ENCODE measurements around the gene METTL4. TPM values are rescaled to one million over a fixed set of nuclear protein-coding genes. Genes with fewer than 3 reads are reported as not detected.

Gene METTL4
- total and polyA plus RNA-seq, 3 experiments from 2014 or later, result 14.4 to 22.8 (median 21.4) TPM

GRCh38 chr18:2602844-2603243 is 31.5 kb upstream of the METTL4 start:
- Mint-ChIP-seq H3K36me3 (peaks cover 0 to 4% (median 1%) of the 10 kb centered on the region in 3 donors), H3K27me3 (no peaks in the 10 kb centered on the region), H3K4me1 (peaks cover 51 to 67% (median 60%) of the 10 kb centered on the region in 3 donors), H3K4me3 (no peak overlapping the region), H3K27ac (peak overlapping the region in 6 of 8 donors; percentile 3 to 61 (median 38)), H3K9me3 (no peaks in the 10 kb centered on the region)
- H3K27ac ChIP-seq (ENCODE audit: low read depth, low read length), result no peak overlapping the region
- no peaks in the 10 kb centered on the region for H3K27me3 ChIP-seq (ENCODE audit: insufficient read depth, low read length, poor library complexity, severe bottlenecking)
- DNase-seq, result no peak
- ChIA-PET POLR2A (interaction anchor here (1.0 to 2.9 kb wide), 2 partner anchors 33 to 53 kb away, joined by 4 to 14 read pairs; no protein-coding TSS in a partner anchor), CTCF (interaction anchor here (3.7 kb wide), 1 partner anchor 34 kb away, joined by 34 read pairs; no protein-coding TSS in a partner anchor)
- H3K36me3 ChIP-seq (ENCODE audit: insufficient read depth, low read length), result no peaks in the 10 kb centered on the region
- H3K4me3 ChIP-seq (ENCODE audit: low read length), result no peak overlapping the region
- no peaks in the 10 kb centered on the region for H3K9me3 ChIP-seq (ENCODE audit: low read length)
- H3K4me1 ChIP-seq (ENCODE audit: insufficient read depth, low read length), result peaks cover 43% of the 10 kb centered on the region

DNA sequence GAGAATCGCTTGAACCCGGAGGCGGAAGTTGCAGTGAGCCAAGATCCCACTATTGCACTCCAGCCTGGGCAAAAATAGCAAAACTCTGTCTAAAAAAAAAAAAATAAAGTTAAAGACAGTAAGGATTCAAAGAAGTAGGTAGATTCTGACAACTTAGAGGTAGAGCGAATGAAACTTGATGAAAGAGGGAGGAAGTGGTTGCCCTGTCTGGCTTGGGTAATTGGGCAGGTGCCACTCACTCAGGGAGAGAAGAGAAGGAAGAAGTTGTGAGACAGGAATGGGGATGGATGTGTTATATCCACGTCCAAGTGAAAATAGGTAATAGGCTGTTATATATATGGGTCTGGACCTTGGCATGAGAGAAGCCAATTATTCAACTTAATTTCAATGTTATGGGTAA is 26.3 kb upstream of the METTL4 start:
- ChIA-PET CTCF (no interaction called here), POLR2A (no interaction called here)
- Histone ChIP-seq H3K4me1 (ENCODE audit: insufficient read depth, low read length) (peaks cover 27% of the 10 kb centered on the region), H3K27me3 (ENCODE audit: insufficient read depth, low read length, poor library complexity, severe bottlenecking) (no peaks in the 10 kb centered on the region), H3K36me3 (ENCODE audit: insufficient read depth, low read length) (no peaks in the 10 kb centered on the region), H3K9me3 (ENCODE audit: low read length) (no peaks in the 10 kb centered on the region), H3K4me3 (ENCODE audit: low read length) (no peak overlapping the region), H3K27ac (ENCODE audit: low read depth, low read length) (no peak overlapping the region)
- Mint-ChIP-seq H3K36me3 (peaks cover 3 to 8% (median 4%) of the 10 kb centered on the region in 3 donors), H3K27me3 (no peaks in the 10 kb centered on the region), H3K4me1 (peaks cover 28 to 46% (median 41%) of the 10 kb centered on the region in 3 donors), H3K4me3 (peak overlapping the region in 2 of 7 donors; percentile 0 to 30), H3K9me3 (peaks cover 0 to 3% (median 0%) of the 10 kb centered on the region in 5 donors), H3K27ac (peak overlapping the region in 7 of 8 donors; percentile 6 to 83 (median 38))
- peak in 1 of 5 donors; percentile 49 for DNase-seq

GRCh38 chr18:2590303-2590702 is 19.0 kb upstream of the METTL4 start:
- H3K27me3 ChIP-seq (ENCODE audit: insufficient read depth, low read length, poor library complexity, severe bottlenecking), result no peaks in the 10 kb centered on the region
- H3K4me1 Mint-ChIP-seq, result peaks cover 35 to 59% (median 58%) of the 10 kb centered on the region in 3 donors
- CTCF ChIA-PET, result interaction anchor here (1.0 to 2.9 kb wide), 3 partner anchors 19 to 65 kb away, joined by 3 to 14 read pairs (median 6); partner anchors contain the start of genes METTL4, NDC80 and SMCHD1

GRCh38 chr18:2589345-2590068 is 18.2 kb upstream of the METTL4 start:
- H3K9me3 Mint-ChIP-seq, result no peaks in the 10 kb centered on the region
- Histone ChIP-seq H3K4me1 (ENCODE audit: insufficient read depth, low read length) (peaks cover 43% of the 10 kb centered on the region), H3K27me3 (ENCODE audit: insufficient read depth, low read length, poor library complexity, severe bottlenecking) (no peaks in the 10 kb centered on the region), H3K4me3 (ENCODE audit: low read length) (peak overlapping the region; percentile 64), H3K36me3 (ENCODE audit: insufficient read depth, low read length) (no peaks in the 10 kb centered on the region), H3K9me3 (ENCODE audit: low read length) (no peaks in the 10 kb centered on the region), H3K27ac (ENCODE audit: low read depth, low read length) (no peak overlapping the region)
- H3K27me3 Mint-ChIP-seq, result no peaks in the 10 kb centered on the region
- H3K4me3 Mint-ChIP-seq, result peak overlapping the region; percentile 70 to 85 (median 80)
- peaks cover 33 to 56% (median 55%) of the 10 kb centered on the region in 3 donors for H3K4me1 Mint-ChIP-seq
- ChIA-PET CTCF (interaction anchor here (0.8 to 2.9 kb wide), 5 partner anchors 16 to 66 kb away, joined by 3 to 14 read pairs (median 3); partner anchors contain the start of genes METTL4, NDC80 and SMCHD1), POLR2A (interaction anchor here (0.5 to 2.4 kb wide), 5 partner anchors 16 to 67 kb away, joined by 3 to 22 read pairs (median 10); partner anchors contain the start of gene SMCHD1)
- DNase-seq, result peak in 2 of 5 donors; percentile 25 to 46
- H3K27ac Mint-ChIP-seq, result peak overlapping the region; percentile 68 to 97 (median 93)
- H3K36me3 Mint-ChIP-seq, result peaks cover 0 to 4% (median 2%) of the 10 kb centered on the region in 3 donors

More at GRCh38 chr18:2590303-2590702, 19.0 kb upstream of the METTL4 start:
- Histone ChIP-seq H3K4me3 (ENCODE audit: low read length) (peak overlapping the region; percentile 64), H3K36me3 (ENCODE audit: insufficient read depth, low read length) (no peaks in the 10 kb centered on the region), H3K4me1 (ENCODE audit: insufficient read depth, low read length) (peaks cover 46% of the 10 kb centered on the region), H3K9me3 (ENCODE audit: low read length) (no peaks in the 10 kb centered on the region), H3K27ac (ENCODE audit: low read depth, low read length) (no peak overlapping the region)
- Mint-ChIP-seq H3K36me3 (peaks cover 0 to 3% (median 2%) of the 10 kb centered on the region in 3 donors), H3K27me3 (no peaks in the 10 kb centered on the region), H3K27ac (peak overlapping the region; percentile 68 to 97 (median 93)), H3K4me3 (peak overlapping the region; percentile 70 to 85 (median 80)), H3K9me3 (no peaks in the 10 kb centered on the region)
- no peak for DNase-seq
- POLR2A ChIA-PET, result interaction anchor here (1.8 to 2.4 kb wide), 3 partner anchors 15 to 66 kb away, joined by 10 to 22 read pairs (median 17); partner anchors contain the start of gene SMCHD1

DNA sequence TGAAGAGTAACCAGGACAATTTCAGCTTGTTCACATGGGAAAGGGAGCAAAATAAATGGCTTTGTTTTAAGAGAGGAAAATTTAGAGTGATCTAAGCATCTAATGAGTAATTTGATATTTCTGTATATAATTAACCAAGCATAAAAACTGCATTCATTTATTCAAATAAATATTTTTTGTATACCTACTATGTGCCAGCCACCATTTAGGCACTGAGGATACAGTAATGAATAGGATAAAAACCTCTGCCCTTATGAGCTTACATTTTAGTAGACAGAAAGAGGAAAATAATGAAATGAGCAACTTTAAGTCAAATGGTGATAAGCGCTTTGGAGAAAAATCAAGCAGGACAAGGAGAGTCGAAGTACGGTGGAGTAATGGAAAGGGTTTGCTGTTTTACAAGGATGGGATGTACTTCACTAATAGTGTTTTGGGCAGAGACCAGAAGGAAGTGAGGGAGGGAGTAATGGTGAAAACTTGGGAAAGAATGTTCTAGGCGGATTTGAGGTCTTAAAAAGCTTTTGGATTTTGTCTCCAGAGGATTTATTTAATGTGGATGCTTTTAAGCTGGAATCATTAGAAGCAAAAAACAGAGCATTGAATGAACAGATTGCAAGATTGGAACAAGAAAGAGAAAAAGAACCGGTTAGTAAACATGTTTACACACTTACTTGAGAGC is 17.5 kb upstream of the METTL4 start:
- H3K36me3 Mint-ChIP-seq, result peaks cover 0 to 4% (median 2%) of the 10 kb centered on the region in 3 donors
- no peak overlapping the region for H3K27ac ChIP-seq (ENCODE audit: low read depth, low read length)
- CTCF ChIA-PET, result interaction anchor here (0.8 to 2.9 kb wide), 4 partner anchors 17 to 67 kb away, joined by 3 to 14 read pairs (median 4); partner anchors contain the start of genes METTL4, NDC80 and SMCHD1
- no peaks in the 10 kb centered on the region for H3K36me3 ChIP-seq (ENCODE audit: insufficient read depth, low read length)
- H3K4me3 ChIP-seq (ENCODE audit: low read length), result no peak overlapping the region
- no peaks in the 10 kb centered on the region for H3K9me3 Mint-ChIP-seq
- H3K27ac Mint-ChIP-seq, result peak overlapping the region; percentile 15 to 96 (median 76)
- H3K4me1 Mint-ChIP-seq, result peaks cover 32 to 50% (median 50%) of the 10 kb centered on the region in 3 donors
- POLR2A ChIA-PET, result interaction anchor here (0.5 to 2.4 kb wide), 5 partner anchors 17 to 68 kb away, joined by 3 to 22 read pairs (median 10); partner anchors contain the start of gene SMCHD1
- no peaks in the 10 kb centered on the region for H3K27me3 ChIP-seq (ENCODE audit: insufficient read depth, low read length, poor library complexity, severe bottlenecking)
- peak overlapping the region in 6 of 7 donors; percentile 8 to 85 (median 58) for H3K4me3 Mint-ChIP-seq
- peaks cover 37% of the 10 kb centered on the region for H3K4me1 ChIP-seq (ENCODE audit: insufficient read depth, low read length)
- H3K9me3 ChIP-seq (ENCODE audit: low read length), result no peaks in the 10 kb centered on the region
- no peak for DNase-seq
- H3K27me3 Mint-ChIP-seq, result no peaks in the 10 kb centered on the region

- POLR2A ChIA-PET, result interaction anchor here (0.6 to 2.4 kb wide), 3 partner anchors 49 to 119 kb away, joined by 3 to 22 read pairs (median 7); partner anchors contain the start of gene SMCHD1
- Mint-ChIP-seq H3K27me3 (no peaks in the 10 kb centered on the region), H3K9me3 (no peaks in the 10 kb centered on the region), H3K36me3 (peaks cover 0 to 4% (median 2%) of the 10 kb centered on the region in 3 donors), H3K4me1 (peaks cover 32 to 53% (median 50%) of the 10 kb centered on the region in 3 donors), H3K4me3 (peak overlapping the region in 4 of 7 donors; percentile 6 to 59 (median 28)), H3K27ac (peak overlapping the region in 4 of 8 donors; percentile 12 to 72 (median 45))
- Histone ChIP-seq H3K27ac (ENCODE audit: low read depth, low read length) (no peak overlapping the region), H3K27me3 (ENCODE audit: insufficient read depth, low read length, poor library complexity, severe bottlenecking) (no peaks in the 10 kb centered on the region), H3K4me1 (ENCODE audit: insufficient read depth, low read length) (peaks cover 37% of the 10 kb centered on the region), H3K36me3 (ENCODE audit: insufficient read depth, low read length) (no peaks in the 10 kb centered on the region), H3K9me3 (ENCODE audit: low read length) (no peaks in the 10 kb centered on the region), H3K4me3 (ENCODE audit: low read length) (no peak overlapping the region)
- CTCF ChIA-PET, result interaction anchor here (1.5 to 2.9 kb wide), 2 partner anchors 17 to 69 kb away, joined by 3 to 14 read pairs; partner anchors contain the start of genes METTL4 and NDC80
- no peak for DNase-seq
Observed at GRCh38 chr18:2587788-2588187, 16.5 kb upstream of the METTL4 start.

DNA sequence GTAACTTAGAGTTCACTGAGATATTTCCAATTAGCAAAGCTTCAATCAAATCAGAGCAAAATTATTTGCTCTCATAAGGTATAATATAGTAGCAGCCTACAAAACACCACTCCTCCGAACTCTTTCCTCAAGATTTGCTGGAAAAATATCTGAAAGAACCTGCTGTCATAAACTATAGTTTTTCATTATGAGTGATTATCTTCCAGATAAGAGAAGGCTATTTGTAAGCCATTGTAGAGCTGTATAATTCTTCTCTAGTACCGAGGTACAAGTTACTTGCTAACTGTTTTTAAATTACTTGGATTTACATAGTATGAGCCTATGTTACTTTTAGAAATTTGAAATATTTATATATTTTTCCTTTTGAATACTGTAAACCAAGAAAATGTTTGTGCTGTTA is 2.1 kb upstream of the METTL4 start:
- peaks cover 0 to 2% of the 10 kb centered on the region in 2 donors for H3K27me3 Mint-ChIP-seq
- peak overlapping the region; percentile 38 for H3K27ac ChIP-seq (ENCODE audit: low read depth, low read length)
- H3K9me3 Mint-ChIP-seq, result no peaks in the 10 kb centered on the region
- H3K4me3 ChIP-seq (ENCODE audit: low read length), result no peak overlapping the region
- H3K36me3 Mint-ChIP-seq, result peaks cover 0 to 19% (median 0%) of the 10 kb centered on the region in 3 donors
- no peaks in the 10 kb centered on the region for H3K9me3 ChIP-seq (ENCODE audit: low read length)
- peaks cover 37% of the 10 kb centered on the region for H3K4me1 ChIP-seq (ENCODE audit: insufficient read depth, low read length)
- CTCF ChIA-PET, result interaction anchor here (3.0 kb wide), 1 partner anchor 63 kb away, joined by 12 read pairs; no protein-coding TSS in a partner anchor
- no peaks in the 10 kb centered on the region for H3K36me3 ChIP-seq (ENCODE audit: insufficient read depth, low read length)
- no peaks in the 10 kb centered on the region for H3K27me3 ChIP-seq (ENCODE audit: insufficient read depth, low read length, poor library complexity, severe bottlenecking)
- H3K4me1 Mint-ChIP-seq, result peaks cover 55 to 79% (median 69%) of the 10 kb centered on the region in 3 donors
- DNase-seq, result no peak
- peak overlapping the region in 6 of 7 donors; percentile 69 to 100 (median 99) for H3K4me3 Mint-ChIP-seq
- H3K27ac Mint-ChIP-seq, result peak overlapping the region in 7 of 8 donors; percentile 36 to 100 (median 81)
- POLR2A ChIA-PET, result interaction anchor here (0.6 kb wide), 1 partner anchor 27 kb away, joined by 3 read pairs; no protein-coding TSS in a partner anchor

Measured in CD8-positive, alpha-beta memory T cell (primary cell).